Muscle of arm (tissue), 14 donors: Measurements from ENCODE around the gene CPA2. TPM values are rescaled to one million over a fixed set of nuclear protein-coding genes. Genes with fewer than 3 reads are reported as not detected.
"Not testable (repeated sequence)": the region's sequence is repeated elsewhere in the genome, so short reads cannot be mapped to it uniquely, and the experiment has no call there.

Source experiments
- DNase-seq: peaks from one replicate; pipeline ENCODE4 v3.0.0-alpha.2; 2013
- long read RNA-seq, 11 donors: transcript quantifications; one replicate each; lab custom pipeline, GENCODE V29; 2026
- polyA plus RNA-seq, 12 donors: library from polyadenylated mRNA; unstranded; fragments of 120-200 nt; gene quantifications; one replicate each; pipeline ENCODE4 v1.2.1, GENCODE V29; 2013; ENCODE audit not compliant: insufficient read length in 12 of 12

The CPA2 gene
- under 1 TPM in 10 of 12 donors, not detected in 2; 0.44 to 0.98 (median 0.52) TPM for polyA plus RNA-seq
- long read RNA-seq, donor 1: 0 reads
- long read RNA-seq, donor 2: 0 reads
- long read RNA-seq, donor 3, partial matches to known transcripts: 0 of 1 reads
- long read RNA-seq, donor 3, other reads (novel, unspliced or antisense): 0 of 1 reads
- long read RNA-seq, donor 4: 0 reads
- long read RNA-seq, donor 5, partial matches to known transcripts: 0 of 1 reads
- long read RNA-seq, donor 5, other reads (novel, unspliced or antisense): 0 of 1 reads
- long read RNA-seq, donor 6: 0 reads
- long read RNA-seq, donor 7: 0 reads
- long read RNA-seq, donor 8: 0 reads
- long read RNA-seq, donor 9: 0 reads
- long read RNA-seq, donor 10: 0 reads
- long read RNA-seq, donor 11: 0 reads

DNA sequence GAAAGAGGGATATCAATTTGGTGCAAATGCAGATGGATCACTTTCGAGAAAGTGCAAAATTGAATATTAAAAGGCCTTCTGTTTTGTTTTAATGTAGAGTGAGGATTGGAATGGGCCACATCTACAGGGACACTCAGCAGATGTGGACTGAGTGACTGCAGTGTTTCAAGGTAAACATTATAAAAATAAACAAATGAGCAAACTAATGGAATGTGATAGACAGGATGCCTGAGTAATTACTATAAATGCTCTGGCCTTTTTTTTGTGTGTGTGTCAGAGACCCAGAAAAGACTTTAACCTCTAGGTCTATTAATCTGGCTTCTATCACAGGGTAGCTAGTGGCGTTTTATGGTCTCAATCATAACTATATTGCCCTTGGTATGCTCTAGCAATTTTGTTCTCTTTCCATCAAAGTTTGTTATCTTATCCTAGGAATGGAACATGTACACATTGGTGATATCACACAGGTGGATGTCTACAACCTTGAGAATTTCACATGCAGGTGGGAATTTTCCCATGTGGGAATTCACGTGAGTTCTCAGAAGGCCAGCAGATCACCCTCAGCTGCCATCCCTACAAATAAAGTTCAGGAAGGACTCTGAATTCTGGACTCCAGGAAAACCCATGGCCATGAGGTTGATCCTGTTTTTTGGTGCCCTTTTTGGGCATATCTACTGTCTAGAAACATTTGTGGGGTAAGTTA, at the start of gene CPA2:
Gene CPA2 (plus strand): TSS at position 606 of the 703 bp plus-strand sequence. CDS start 19 bp downstream, at position 625.
- no peak for DNase-seq

DNA sequence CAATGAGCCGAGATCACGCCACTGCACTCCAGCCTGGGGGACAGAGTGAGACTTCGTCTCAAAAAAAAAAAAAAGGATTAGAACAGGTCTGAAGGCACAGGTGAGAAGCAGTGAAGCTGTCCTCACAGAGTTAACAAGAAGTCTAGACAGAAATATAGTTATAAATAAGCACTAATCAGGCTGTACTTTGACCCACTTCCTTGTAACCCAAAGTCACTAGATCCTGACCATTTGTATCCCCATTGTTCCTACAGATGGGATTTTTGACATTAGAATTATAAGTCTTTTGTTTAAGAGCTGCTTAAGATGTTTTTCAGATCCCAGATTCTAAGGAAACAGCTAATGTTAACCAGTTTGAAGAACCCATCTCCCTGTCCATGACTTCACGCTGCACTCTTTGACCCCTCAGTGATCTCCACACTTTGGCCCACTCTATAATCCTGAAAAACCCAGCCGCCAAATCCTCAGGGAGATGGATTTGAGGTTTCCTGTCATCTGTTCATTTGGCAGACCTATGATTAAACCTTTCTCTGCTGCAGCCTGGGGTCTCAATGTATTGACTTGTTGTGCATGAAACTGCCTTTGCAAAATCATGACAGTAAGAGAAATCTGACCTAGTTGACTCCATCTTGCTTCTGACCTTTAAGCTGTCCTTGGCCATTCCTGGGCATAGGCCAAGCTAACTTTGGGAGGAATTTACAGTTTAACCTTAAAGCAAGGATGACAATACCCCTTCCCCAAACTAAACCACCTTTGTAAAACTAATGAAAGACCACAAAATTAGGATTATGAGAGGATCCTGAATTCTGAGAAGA, 47.6 kb upstream of the CPA2 start:
- DNase-seq: no peak

DNA sequence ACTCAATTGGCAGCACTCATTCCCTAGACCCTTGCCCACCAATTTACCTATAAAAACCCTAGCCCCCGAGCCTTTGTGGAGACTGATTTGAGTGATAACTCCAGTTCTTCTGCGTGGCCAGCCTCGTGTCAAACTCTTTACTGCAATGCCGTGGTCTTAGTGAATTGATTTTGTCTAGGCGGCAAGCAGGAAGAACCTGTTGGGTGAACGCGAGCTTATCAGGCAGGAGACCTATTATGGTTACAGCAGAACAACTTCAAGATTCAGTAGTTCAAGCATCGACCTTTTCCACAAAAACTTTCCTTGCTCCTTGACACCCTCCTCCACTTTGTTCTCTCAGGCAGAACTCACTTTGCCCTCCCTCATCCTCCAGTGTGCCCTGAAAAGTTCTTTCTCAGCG, 46.8 kb upstream of the CPA2 start:
- DNase-seq: no peak

DNA sequence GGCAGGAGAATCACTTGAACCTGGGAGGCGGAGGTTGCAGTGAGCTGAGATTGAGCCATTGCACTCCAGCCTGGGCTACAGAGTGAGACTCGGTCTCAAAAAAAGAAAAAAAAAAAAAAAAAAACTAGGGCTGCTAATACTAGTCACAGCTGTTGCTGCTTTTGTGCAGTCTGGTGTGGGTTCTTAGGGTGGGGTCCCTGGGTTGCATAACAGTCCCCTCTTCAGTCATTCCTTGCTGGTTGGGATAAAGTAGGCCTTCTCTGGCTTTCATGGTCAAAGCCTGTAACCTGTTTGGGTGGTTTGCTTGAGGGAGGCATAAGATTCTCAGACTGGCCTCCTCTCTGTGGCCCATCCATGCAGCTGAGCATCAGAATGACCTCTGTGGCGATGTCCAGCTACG, 44.9 kb upstream of the CPA2 start:
- no peak for DNase-seq

DNA sequence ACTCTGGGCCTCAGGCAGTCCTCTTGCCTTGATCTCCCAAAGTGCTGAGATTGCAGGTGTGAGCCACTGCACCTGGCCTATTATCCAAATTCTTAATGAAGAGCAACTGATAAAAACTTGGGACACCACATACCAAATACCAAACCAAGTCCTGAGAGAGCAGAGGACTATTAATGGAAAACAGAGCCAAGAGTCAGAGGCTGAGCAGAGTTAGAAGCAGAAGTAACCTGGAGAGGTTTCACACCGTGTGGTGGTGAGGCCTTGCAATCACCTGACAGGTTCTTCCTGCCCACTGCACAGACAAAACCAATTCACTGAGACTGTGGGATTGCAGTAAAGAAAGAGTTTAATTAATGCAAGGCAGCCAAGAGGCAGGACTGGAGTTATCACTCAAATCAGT, 43.0 kb upstream of the CPA2 start:
- DNase-seq: no peak

DNA sequence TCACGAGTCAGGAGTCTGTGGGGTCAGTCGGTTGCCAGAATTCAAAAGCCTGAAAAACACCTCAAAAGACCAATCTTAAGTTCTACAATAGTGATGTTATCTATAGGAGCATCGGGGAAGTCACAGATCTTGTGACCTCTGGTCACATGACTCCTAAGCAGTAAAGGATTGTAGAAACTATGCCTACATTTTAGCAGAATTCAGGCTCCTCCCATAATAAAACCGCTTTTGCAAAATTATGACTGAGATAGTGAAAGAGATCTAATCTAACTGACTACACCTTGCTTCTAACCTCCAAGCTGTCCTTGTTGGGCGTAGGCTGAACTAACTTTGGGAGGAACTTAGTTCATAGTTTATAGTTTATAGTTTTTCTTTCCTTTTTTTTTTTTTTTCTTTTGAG, 42.5 kb upstream of the CPA2 start:
- DNase-seq: no peak

DNA sequence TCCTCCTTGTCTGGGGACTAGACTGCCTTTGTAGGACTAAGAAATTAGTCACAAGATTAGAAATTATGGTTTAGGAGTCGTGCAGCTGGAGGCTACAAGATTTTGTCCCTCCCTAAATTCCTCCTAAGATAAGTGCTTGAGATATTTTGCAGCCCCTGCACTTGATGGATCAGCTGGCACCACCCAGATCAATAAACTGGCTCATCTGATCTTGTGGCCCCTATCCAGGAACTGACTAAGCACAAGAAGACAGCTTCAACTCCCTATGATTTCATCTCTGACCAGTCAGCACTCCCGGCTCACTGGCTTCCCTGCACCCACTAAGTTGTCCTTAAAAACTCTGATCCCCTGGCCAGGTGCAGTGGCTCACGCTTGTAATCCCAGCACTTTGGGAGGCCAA, 41.7 kb upstream of the CPA2 start:
- not testable (repeated sequence) for DNase-seq

DNA sequence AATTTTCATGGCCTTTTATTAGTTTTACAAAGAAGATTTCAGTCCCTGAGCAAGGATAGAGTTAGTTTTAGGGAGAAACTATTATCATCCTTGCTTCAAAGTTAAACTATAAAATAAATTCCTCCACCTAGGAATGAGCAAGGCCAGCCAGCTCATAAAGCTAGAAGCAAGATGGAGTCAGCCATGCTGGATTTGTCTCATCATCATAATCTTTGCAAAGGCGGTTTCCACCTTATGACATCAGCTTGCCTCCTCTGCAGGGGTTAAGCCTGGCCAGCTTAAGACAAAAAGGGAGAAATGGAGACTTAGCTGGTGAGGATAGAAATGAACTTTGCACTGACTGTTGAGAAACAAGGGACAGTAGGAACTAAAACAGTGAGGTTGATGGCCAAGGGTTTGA, 40.3 kb upstream of the CPA2 start:
- DNase-seq: no peak

DNA sequence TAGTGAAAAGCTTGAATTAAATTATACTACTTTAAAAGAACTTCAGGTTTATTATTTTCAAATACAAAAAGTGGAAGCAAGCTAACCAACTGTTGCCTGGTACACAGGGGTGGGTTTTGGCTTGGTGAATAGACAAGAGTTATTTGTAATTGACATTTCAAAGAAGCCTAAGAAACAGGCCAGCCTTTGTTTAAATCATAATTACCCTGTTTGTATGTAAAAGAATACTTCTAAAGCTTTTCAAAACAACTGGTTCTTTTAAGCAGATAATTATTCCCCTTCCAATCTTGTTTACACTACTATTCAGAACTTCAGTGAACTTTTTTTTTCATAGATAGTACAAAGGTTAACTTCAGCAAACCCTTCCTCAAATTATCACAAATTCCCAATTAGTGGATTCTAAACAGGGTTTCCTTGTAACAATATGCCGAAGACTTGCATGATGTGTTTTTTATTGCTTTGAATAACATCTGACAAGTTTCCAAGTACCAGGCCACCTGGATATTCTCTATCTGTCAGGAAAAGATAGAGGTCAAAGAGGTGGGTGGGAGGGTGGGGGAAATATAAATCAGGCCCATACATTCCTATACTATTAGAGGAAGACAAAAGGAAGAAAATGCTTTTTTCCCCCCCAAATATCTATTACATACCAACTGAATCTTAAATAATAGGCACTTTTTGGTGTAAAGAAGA, 38.6 kb upstream of the CPA2 start:
- DNase-seq: no peak

DNA sequence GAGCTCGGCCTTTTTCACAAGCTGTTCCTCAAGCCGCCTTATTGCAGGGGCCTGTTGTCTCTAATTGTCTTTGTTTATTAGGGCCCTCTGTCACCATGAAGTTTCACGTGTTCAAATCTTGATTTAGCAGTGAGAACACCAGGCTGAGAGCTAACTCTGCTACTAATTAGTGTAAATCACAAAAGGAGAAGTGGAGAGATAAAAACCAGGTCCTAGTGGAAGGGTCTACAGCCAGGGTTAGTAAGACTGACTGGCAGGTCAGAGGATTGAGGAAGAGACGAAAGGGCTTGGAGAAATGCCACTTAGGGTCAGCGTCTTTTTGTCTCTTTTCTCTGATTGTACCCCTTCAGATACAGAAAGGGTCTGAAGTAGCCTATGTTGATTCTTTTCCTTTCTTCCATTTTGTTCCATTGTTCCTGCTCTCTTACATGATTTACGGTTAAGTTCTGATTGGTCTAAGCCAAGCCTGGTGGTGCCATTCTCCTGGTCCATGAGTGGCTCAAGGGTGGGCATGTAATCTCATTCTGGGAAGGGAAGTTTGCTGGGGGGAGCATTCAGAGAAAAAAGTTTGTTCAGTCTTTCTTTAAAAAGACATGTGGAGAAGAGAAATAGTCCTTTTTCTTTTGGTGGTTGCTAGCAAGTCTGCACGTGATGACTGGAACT, 37.7 kb upstream of the CPA2 start:
- DNase-seq: no peak

DNA sequence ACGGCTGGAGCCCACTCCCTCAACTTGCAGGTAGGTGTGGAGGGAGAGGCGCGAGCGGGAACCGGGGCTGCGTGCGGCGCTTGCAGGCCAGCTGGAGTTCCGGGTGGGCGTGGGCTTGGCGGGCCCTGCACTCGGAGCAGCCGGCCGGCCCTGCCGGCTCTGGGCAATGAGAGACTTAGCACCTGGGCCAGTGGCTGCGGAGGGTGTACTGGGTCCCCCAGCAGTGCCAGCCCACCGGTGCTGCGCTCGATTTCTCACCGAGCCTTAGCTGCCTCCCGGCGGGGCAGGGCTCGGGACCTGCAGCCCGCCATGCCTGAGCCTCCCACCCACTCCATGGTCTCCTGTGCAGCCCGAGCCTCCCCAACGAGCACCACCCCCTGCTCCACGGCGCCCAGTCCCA, 36.7 kb upstream of the CPA2 start:
- DNase-seq: not testable (repeated sequence)

DNA sequence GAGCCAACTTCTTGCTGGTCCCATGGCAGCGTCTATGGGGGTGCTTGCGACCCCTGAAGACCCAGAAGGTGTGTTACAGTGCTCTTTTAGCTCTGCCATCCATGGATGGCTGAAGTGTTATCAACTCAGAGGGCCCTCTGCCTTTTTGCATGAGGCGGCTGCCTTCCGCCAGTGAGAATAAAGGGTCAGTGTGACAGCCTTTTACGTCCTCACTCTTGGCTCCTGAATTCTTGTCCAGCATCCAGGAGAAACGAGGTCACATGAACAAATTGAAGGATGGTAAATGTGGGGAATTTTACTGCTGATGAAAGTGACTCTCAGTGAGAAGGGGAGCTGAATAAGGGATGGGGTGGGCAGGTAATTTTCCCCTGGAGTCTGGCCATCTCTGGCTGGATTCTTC, 34.9 kb upstream of the CPA2 start:
- DNase-seq: no peak

DNA sequence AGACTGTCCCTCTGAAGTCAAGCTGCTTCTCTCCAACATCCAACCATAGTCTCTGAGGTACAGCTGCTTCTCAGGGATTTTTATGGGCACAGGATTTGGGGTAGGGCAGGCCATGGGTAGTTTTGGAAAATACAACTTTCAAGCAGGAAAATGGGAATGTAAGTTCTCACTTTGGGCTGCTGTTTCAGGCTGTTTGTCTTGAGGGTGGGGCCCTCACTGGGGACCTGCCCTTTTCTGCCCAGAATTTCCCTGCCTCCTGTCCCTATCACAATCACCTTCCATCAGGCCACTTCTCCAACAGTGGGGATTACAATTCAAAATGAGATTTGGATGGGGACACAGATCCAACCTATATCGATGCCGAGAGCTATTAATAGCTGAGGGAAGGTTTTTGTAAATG, 34.5 kb upstream of the CPA2 start:
- DNase-seq: no peak

DNA sequence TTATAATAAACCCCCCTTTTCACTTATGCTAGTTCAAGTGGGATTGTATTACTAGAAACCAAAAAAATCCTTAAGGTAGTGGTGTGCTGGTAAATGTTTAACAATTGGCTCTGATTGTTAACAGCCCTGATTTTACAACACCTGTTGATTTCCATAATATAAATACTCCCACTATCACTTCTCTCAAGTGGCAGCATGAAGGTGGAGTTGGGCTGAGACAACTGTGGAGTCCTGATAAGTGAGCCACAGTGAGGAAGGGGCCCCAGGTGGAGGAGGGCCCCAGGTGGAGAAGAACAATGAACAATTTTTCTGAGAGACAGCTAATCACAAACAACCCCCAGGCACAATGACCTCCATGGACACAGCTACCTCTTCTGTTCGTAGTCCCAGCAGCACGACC, 32.6 kb upstream of the CPA2 start:
- no peak for DNase-seq

DNA sequence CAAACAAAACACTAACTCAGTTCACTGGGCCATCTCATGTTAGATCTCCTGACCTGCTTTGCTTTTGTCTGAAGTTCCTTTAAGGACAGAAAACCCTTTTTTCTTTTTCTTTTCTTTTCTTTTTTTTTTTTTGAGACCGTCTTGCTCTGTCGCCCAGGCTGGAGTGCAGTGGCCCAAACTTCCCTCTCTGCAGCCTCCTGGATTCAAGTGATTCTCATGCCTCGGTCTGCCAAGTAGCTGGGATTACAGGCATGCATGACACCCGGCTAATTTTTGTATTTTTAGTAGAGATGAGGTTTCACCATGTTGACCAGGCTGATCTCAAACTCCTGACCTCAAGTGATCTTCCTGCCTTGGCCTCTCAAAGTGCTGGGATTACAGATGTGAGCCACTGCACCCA, 30.3 kb upstream of the CPA2 start:
- DNase-seq: not testable (repeated sequence)

DNA sequence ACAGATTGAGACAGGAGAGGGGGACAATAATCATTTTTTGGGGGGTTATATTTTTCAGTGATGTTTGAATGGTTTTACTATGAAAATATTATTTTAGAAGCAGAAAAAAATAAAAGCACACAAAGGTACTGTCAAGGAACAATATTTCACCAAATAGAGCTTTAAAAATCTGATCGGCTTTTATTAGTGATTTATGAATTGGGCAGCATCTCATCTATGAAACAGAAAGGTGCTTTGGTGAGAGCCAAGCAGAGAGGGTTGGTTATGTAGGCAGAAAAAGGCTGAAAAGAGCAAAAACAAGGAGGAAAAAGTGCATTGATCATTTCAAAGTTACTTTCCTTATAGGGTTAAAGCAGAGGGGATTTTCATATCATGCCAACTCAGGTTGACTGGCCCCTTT, 26.4 kb upstream of the CPA2 start:
- DNase-seq: no peak

DNA sequence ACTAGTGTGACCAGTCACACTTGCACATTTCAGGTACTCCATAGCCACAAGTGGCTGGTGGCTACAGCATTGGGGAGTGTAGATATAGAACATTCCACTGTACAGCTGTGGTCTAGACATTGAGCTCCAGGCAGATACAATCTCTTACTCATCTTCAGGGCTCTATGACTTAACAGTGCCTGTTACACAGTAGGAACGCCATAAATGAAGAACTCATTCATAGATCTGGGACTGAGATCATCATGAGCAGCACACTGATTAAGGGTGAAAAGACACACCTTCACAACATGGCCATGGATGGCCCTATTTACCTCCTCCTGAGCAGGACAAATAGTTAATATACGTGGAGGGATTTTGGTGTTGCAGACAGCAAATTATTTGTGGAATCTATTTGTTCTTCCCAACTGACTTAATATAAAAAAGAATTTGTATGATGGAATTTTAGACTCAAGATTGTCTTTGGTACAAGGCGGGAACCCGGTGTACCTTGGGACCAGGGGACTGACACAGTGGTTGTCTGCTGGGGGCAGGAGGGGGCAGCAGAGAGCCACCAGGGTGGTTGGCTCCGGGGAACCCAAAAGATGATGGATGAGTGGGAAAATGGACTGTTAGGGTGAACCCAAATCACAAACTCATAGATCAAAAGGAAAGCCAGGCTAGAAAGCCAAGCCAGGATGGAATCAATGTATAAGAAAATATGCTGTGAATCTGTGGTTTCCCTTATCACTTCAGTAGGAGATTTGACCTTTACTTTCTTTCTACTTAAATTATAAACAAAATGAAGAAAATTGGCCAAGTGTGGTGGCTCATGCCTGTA, 24.3 kb upstream of the CPA2 start:
- DNase-seq: no peak

DNA sequence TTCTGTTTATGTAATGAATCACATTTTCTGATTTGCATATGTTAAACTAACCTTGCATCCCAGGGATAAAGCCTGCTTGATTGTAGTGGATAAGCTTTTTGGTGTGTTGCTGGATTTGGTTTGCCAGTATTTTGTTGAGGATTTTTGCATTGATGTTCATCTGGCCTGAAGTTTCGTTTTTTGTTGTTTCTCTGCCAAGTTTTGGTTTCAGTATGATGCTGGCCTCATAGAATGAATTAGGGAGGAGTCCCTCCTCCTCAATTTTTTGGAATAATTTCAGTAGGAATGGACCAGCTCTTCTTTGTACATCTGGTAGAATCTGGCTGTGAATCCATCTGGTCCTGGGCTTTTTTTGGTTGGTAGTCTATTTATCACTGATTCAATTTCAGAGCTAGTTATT, 23.2 kb upstream of the CPA2 start:
- DNase-seq: peak; percentile 57

DNA sequence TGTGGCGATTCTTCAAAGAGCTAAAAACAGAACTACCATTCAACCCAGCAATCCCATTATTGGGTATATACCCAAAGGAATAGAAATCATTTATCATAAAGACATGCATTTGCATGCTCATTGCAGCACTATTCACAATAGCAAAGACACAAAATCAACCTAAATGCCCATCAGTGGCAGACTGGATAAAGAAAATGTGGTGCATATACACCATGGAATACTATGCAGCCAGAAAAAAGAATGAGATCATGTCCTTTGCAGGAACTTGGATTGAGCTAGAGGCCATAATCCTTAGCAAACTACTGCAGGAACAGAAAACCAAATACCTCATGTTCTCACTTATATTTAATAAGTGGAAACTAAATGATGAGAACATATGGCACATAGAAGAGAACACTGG, 20.2 kb upstream of the CPA2 start:
- not testable (repeated sequence) for DNase-seq

DNA sequence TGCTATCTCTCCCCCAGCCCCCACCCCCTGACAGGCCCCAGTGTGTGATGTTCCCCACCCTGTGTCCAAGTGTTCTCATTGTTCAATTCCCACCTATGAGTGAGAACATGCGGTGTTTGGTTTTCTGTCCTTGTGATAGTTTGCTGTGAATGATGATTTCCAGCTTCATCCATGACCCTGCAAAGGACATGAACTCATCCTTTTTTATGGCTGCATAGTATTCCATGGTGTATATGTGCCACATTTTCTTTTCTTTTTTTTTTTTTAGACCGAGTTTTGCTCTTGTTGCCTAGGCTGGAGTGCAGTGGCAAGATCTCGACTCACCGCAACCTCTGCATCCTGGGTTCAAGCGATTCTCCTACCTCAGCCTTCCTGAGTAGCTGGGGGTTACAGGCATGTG, 17.8 kb upstream of the CPA2 start:
- DNase-seq: not testable (repeated sequence)
